K562 (cell line): ENCODE results near the gene ZFP69.

Experiments used
- EZH2 ChIP-seq: IDR thresholded peaks from 2 replicates; pipeline ENCODE4 v1.6.1; 2012; ENCODE audit warnings: low read depth, mild to moderate bottlenecking, inconsistent platforms, low read length, borderline replicate concordance
- RFX5 ChIP-seq: IDR thresholded peaks from 2 replicates; pipeline ENCODE4 v1.6.1; 2011; ENCODE audit warnings: low read depth, mild to moderate bottlenecking, improper control_type of control experiment, low read length
- TF ChIP-seq, protein P1 (sequence below), 2 experiments: fragments of 450-650 bp in 1 of 2; IDR thresholded peaks; 2 replicates each; pipeline ENCODE4 v1.6.1; 2011 to 2017; ENCODE audit warnings: low read depth in 2 of 2, antibody characterized with exemption in 1 of 2, borderline replicate concordance in 1 of 2, low read length in 1 of 2, mild to moderate bottlenecking in 1 of 2, mixed read lengths in 1 of 2; ENCODE audit not compliant: control insufficient read depth in 1 of 2

DNA sequence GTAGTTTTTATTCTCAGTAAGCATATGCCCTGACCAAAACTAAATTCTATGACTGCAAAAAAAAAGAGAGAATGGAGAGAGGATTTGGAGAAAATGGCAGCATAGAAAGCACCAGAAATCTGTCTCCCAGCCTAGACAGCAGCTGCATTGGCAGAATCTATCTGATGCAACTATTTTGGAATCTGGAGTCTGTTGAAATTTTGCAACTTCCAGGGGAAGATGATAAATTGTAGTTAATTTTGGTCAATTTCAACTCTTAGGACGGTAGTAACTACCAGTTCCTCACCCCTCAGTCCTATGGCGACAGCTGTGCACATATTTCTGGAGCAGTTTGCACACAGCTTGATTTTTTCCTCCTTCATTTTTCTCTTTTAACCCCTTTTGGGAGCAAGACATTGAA lies 42.4 kb downstream of the ZFP69 start:
- TF ChIP-seq, protein P1, sequence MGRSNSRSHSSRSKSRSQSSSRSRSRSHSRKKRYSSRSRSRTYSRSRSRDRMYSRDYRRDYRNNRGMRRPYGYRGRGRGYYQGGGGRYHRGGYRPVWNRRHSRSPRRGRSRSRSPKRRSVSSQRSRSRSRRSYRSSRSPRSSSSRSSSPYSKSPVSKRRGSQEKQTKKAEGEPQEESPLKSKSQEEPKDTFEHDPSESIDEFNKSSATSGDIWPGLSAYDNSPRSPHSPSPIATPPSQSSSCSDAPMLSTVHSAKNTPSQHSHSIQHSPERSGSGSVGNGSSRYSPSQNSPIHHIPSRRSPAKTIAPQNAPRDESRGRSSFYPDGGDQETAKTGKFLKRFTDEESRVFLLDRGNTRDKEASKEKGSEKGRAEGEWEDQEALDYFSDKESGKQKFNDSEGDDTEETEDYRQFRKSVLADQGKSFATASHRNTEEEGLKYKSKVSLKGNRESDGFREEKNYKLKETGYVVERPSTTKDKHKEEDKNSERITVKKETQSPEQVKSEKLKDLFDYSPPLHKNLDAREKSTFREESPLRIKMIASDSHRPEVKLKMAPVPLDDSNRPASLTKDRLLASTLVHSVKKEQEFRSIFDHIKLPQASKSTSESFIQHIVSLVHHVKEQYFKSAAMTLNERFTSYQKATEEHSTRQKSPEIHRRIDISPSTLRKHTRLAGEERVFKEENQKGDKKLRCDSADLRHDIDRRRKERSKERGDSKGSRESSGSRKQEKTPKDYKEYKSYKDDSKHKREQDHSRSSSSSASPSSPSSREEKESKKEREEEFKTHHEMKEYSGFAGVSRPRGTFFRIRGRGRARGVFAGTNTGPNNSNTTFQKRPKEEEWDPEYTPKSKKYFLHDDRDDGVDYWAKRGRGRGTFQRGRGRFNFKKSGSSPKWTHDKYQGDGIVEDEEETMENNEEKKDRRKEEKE (IDR thresholded peaks at IDR 0.05; ENCODE audit: borderline replicate concordance in 1 of 2, control insufficient read depth in 1 of 2, low read depth in 2 of 2, low read length in 1 of 2), result no peak
- TF ChIP-seq EZH2 (no peak), RFX5 (no peak)
